HG03342 (cell line): ENCODE results near the gene MYBPC3.

ENCODE experiments used
- ATAC-seq: cut with Tn5 transposase; IDR thresholded peaks from one replicate; pipeline ENCODE4 v1.9.1; 2021; ENCODE audit warnings: mild to moderate bottlenecking, moderate library complexity; ENCODE audit not compliant: unreplicated experiment

MYBPC3 gene

GRCh38 chr11:47387944-47388696 is 35.6 kb upstream of the MYBPC3 start:
- ATAC-seq, result no peak

DNA sequence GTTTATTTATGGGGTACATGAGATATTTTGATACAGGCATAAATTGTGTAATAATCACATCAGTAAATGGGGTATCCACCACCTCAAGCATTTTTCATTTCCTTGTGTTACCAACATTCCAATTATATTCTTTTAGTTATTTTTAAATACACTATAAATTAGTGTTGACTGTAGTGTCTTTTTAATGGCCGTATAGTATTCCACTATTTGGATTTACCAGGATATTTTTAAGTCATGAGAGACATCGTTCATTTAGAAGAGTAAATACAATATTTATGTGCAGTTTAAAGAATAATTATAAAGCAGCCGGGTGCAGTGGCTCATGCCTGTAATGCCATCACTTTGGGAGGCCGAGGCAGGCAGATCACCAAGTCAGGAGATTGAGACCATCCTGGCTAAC is 32.0 kb upstream of the MYBPC3 start:
- no peak for ATAC-seq

GRCh38 chr11:47383071-47383470 is 30.6 kb upstream of the MYBPC3 start:
- ATAC-seq, result no peak

DNA sequence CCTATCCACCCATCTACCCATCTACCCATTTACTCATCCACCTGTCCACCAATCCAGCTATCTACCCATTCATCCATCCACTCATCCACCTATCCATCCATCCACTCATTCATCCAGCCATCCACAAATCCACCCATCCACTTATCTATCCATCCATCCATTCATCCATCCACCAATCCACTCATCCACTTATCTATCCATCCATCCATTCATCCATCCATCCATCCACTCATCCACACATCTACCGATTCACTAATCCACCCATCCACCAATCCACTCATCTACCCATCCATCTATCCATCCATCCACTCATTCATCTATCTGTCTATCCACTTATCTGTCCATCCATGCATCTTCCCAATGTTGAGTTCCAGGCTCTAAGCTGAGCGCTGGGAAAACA is 27.6 kb upstream of the MYBPC3 start:
- ATAC-seq, result no peak

GRCh38 chr11:47379317-47379716 is 26.8 kb upstream of the MYBPC3 start:
- no peak for ATAC-seq

- ATAC-seq, result peak; percentile 2
These were observed 26.3 kb upstream of the MYBPC3 start for GRCh38 chr11:47378836-47379170.

- ATAC-seq, result peak; percentile 87
These were observed 25.7 kb upstream of the MYBPC3 start, which contains the start of gene SPI1 for GRCh38 chr11:47378010-47378835. Gene SPI1, minus strand, starts transcription at chr11:47378547. Its CDS starts 194 bp downstream, at chr11:47378353.

GRCh38 chr11:47377571-47378009 is 25.1 kb upstream of the MYBPC3 start:
- ATAC-seq, result no peak

DNA sequence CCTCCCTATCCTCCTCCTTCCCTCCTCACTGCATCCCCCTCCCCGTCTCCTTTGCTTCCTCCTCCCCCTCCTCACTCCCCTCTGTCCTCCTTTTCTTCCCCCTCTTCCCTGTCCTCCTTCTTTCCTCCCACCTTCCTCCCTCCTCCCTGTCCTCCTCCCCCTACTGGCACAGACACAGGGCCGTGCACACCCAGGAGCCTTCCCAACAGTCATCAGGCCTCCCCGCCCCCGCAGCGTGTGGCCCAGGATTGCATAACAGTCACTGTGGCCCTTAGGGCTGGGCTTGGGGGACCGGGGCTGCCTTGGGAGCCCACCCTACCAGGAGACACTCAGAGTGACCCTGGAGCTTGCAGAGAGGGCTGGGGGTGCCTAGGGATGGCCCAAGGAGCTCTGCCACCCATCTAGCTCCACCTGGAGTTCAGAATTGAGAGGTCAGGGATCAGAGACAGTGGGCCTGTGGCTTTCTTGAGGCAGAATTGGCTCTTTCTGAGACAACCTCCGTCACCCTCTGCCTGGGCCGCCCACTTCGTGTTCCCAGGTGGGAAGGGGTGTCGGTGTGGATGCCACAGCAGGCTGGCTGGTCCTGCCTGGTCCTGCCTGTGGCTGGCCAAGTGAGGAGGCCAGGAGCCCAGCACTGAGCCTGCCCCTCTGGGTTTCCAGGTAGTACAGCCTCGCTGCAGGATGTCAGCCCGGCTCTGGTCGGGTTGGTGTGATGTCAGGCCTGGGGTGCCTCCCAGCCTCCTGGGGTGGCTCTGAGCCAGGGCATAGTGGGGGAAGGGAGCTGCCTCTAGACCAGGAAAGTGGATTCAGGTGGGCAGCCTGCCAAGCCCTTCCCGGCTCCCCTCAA is 24.2 kb upstream of the MYBPC3 start:
- no peak for ATAC-seq

DNA sequence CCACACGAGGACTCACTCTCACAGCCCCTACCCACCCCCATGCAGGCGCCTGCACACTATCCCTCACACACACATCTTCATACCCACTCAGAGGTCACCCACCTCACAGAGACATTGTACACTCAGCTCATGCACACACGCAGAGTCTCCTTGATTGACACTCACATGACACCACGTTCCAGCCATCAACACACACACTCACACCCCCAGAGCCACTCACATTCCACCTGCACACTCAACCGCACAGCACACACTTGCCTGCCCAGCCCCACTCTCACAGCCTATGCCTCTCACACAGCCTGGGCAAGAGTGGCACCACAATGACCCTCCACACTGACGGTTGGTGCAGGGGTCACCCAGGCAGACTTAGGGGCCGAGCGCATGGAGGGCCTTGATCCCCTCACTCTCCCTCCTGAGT is 23.6 kb upstream of the MYBPC3 start:
- ATAC-seq, result no peak

DNA sequence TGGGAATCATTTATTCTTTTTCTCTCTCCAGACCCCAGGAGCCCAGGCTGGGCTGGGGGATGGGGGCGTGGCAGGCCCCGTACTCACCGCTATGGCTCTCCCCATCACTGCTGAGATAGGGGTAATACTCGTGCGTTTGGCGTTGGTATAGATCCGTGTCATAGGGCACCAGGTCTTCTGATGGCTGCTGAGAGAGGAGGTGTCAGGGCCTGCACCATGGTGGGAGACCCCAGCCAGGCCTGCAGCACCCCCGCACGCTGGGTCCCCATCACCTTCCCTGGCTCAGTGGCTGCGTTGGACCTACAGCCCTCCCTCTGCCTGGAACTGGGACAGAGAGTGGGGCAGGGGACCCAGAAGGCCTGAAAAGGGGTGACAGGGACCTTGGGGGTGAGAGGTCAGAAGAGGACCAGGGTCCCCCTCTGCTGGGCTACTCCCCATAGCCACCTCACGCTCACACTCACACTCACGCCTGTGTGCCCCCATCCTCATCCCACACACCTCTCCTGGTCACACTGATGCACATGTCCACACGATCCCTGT is 23.1 kb upstream of the MYBPC3 start:
- no peak for ATAC-seq

- ATAC-seq, result no peak
These were observed 22.5 kb upstream of the MYBPC3 start for GRCh38 chr11:47375020-47375419.

DNA sequence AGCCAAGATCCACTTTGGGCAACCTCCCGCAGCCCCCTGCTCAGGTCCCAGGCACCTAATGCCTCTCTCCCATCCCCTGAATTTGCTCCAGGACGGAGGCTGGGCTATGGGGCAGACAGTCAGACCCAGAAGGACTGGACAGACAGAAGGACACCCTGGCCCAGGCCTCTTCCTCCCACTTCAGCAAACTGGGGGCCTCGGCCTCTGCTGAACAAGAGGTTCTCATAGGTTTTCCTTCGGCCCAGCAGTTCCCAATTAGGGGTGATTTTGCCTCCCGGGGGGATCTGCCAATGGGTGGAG is 22.2 kb upstream of the MYBPC3 start:
- no peak for ATAC-seq

- ATAC-seq, result peak; percentile 39
These were observed 21.6 kb upstream of the MYBPC3 start for GRCh38 chr11:47373876-47374719.

DNA sequence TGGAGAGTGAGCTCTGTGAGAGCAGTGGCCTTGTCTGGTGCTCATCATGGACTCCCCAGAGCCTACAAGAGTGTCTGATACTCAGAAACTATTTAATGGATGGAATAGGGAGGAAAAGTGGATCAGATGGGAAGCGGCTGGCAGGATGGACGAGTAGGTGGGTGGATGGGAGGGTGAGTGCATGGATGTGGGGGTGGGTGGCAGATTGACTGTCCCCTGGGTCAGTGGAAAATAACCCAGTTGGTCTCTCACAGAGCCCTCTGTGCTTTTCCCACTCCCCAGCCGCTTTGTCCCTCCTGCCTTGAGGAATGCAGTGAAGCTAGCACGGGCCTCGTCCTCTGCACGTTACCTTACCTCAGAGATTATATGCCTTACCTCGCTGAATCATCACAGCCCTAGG is 19.9 kb upstream of the MYBPC3 start:
- ATAC-seq, result no peak

GRCh38 chr11:47369676-47370075 is 17.2 kb upstream of the MYBPC3 start:
- no peak for ATAC-seq

DNA sequence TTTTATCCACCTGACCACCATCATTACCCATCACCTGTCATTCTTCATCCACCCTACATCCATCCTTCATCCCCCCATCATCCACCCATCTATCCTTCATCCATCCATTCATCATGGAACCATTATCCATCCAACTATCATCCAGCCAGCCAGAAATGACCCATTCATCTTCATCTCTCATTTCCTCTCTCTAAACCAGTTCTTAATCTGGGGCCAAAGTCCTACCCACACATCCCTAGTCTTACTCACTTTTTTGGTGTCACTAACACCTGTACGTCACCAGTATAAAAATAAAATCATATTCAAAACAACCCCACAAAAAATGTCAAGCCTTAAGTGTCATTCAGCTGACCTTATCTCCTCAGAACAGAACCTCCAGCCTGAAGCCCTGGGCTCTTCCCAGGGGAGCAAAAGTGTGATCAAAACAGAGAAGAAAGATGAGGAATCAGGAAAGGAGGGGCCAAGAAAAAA is 13.6 kb upstream of the MYBPC3 start:
- ATAC-seq, result no peak

DNA sequence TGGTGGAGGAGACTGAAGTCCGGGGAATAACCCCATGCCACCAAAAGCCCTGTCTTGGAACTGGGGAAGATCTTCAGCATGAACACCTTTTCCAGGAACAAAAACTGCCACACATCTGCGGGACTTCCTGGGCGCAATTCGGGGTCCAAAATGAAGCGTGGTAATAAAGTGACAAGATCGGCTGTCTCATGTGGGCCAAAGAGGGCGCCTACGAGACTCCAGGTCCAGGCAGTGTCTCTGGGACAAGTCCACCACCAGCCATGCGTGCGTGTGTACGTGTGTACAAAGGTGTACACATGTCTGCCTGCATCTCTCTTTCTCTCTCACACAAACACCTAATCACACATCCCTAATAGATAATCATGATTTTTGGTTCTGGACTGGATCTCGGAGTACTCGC is 8.9 kb upstream of the MYBPC3 start:
- ATAC-seq, result no peak

- no peak for ATAC-seq
These were observed 7.8 kb upstream of the MYBPC3 start for GRCh38 chr11:47360341-47360740.

DNA sequence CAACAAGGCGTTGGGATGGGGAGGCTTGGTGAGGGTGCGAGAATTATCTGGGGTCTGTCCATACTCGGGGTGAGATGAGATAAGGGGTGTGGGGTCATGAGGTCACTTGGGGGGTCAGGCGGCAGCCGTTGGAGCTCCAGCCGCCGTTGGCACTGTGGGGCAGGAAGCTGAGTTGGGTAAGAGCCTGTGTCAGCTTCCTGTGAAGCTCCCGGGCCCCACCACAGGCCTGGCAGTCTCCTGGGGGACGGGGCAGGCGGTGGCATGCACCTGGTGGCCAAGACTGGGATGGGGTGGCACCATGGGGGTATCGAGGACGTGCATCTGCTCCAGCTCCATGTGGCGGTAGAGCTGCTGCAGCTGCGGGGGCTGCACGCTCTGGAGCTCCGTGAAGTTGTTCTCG is 7.1 kb upstream of the MYBPC3 start:
- ATAC-seq, result no peak
